M059J (cell line): ENCODE measurements around the gene KPNA4. TPM values are rescaled to one million over a fixed set of nuclear protein-coding genes. Genes with fewer than 3 reads are reported as not detected.
A peak's percentile ranks its signal among the peaks of the same experiment; 100 is the strongest.

Experiments used
- DNase-seq: peaks from one replicate; pipeline ENCODE4 v3.0.0-alpha.2; 2012; ENCODE audit warnings: low read depth
- total RNA-seq: library from RNA; depleted of rRNA; stranded (reverse); fragments of >200 nt; shearing (Covaris generic); gene quantifications from 2 replicates; pipeline ENCODE4 v1.2.3, GENCODE V29; 2014; rRNA removed

The KPNA4 gene
- total RNA-seq, 1 experiment from 2014 or later = 40.0 TPM

GRCh38 chr3:160449636-160450598 lies 115.5 kb downstream of the KPNA4 start, which contains the start of gene TRIM59:
Gene TRIM59 (minus strand): TSS chr3:160449786. CDS start chr3:160439183, 10,603 bp downstream.
- DNase-seq = peak; percentile 95

DNA sequence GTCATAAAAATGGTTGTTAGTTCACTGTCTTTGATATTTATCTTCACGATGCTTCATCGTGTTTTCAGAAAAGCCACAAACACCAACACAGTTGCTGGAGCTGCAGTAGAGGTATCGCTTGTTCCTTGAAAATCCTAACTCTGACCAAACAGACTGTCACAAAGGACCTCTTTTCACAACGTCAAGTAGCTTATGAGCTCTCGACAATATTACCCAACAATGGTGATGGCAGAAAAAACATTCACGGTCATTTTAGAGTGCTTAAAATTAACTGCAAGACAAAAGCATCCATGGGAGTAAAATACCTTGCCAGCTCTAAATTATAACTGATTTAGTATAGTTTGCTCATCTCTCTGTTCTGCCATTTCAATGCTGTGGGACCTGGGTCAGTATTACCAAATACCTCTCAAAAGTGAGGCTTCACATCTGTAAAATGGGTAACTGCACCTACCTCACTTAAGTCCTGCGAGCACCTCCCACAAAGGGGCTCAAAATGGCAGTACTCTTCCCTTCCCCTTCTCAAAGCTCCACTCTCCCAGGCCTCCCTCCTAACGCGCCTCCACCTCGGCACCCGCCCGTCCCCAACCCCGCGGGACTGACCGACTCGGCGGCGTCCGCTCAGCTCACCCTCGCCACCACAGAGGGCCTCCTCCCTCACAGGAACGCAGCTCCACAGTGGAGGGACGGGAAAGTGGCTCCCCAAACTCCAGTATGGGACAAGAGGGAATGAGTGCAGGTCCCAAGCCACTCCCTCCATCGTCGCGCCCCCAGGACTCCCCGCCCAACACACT lies 116.3 kb downstream of the KPNA4 start:
- DNase-seq = peak; percentile 50

GRCh38 chr3:160447544-160447943 lies 117.8 kb downstream of the KPNA4 start:
- peak; percentile 23 for DNase-seq

DNA sequence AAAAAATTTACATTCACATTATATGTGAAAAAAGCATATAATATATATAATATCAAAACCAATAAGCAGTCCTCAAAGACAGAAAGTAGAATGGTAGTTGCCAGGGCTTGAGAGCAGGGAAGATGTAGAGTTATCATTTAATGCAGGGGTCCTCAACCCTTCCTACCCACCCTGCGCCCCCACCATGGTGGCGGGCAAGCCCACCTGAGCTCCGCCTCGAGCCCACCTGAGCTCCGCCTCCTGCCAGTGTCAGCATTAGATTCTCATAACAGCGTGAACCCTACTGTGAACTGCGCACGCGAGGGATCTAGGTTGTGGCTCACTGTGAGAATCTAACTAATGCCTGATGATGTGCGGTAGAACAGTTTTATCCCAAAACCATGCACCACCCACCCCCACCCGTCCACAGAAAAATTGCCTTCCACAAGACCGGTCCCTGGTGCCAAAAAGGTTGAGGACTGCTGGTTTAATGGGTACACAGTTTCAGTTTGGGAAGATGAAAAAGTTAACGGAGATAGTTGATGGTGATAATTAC lies 118.8 kb downstream of the KPNA4 start:
- no peak for DNase-seq

GRCh38 chr3:160445854-160446253 lies 119.5 kb downstream of the KPNA4 start:
- DNase-seq = no peak

Other genes with a start within 250 kb of the KPNA4 start
- gene IFT80, start 166.3 kb downstream of the KPNA4 start, total RNA-seq = 32.4 and 39.9 TPM in 2 replicates
- 116 and 164 TPM in 2 replicates for gene SMC4, start 165.9 kb downstream of the KPNA4 start, total RNA-seq
- 17.4 and 17.8 TPM in 2 replicates for gene TRIM59, start 115.8 kb downstream of the KPNA4 start, total RNA-seq
- gene ARL14, start 111.6 kb upstream of the KPNA4 start, total RNA-seq = 0.44 and 3.0 TPM in 2 replicates
- gene PPM1L, start 190.7 kb upstream of the KPNA4 start, total RNA-seq = 0.84 and 3.7 TPM in 2 replicates